ENCODE measurements around the gene CLTC.
"Not testable (repeated sequence)": the region's sequence is repeated elsewhere in the genome, so short reads cannot be mapped to it uniquely, and the experiment has no call there.

Gene CLTC

DNA sequence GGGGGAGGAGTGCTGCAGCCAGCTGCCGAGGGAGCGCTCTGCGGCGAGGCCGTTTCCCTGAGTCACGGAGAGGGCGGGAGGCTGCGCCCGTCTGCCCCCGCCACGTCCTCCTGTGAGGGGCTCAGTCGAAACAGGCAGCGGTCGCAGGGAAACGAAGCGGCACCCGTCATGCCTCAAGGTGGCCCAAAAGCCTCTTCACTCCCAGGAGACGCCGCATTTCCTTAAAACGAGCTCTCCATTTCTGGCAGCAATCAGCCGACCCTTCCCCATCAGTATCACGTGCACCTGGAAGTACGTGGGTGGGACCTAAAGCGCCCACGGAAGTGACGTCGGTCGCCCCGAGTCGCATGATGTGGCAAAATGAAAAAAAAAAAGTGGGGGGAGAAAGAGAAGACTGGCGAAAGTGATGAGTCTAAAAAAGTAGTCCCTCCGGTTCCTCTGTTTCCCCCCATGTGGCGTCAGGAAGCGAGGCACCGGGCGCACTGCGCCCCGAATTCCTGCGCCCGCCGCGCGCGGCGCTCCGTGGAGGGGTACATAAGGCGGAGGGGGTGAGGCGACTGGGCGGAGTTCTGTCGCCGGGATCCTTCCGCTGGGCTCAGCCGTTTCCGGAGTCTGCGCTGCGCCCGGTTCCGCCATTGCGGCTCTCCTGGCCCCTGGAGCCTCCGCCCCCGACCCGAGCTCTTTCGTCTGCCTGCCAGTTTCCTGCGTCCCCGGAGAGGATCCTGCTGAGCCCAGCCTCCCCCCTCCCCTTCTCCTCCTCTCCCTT, at the start of gene CLTC:
TSS of gene CLTC (plus strand) at position 598 of the 766 bp plus-strand sequence. CDS start 237 bp downstream, outside the sequence.
- Histone ChIP-seq H2AFZ (ENCODE audit: low read depth, low read length) (peak within 1 kb of the TSS; percentile 86), H3K9me3 (ENCODE audit: insufficient read depth, low read length, severe bottlenecking) (no peaks in the 10 kb centered on the region), H3K27me3 (ENCODE audit: insufficient read depth, low read length, poor library complexity) (no peaks in the 10 kb centered on the region), H3K27ac (ENCODE audit: low read length) (peak within 1 kb of the TSS; percentile 98), H3K36me3 (ENCODE audit: insufficient read depth, low read length) (peaks cover 14% of the 10 kb centered on the region), H3K79me2 (ENCODE audit: insufficient read depth, low read length) (peaks cover 68% of the 10 kb centered on the region), H3K4me3 (ENCODE audit: low read depth in 1 of 2, low read length in 2 of 2) (peak within 1 kb of the TSS; percentile 70 to 79), H3K4me1 (ENCODE audit: insufficient read depth, low read length) (peaks cover 48% of the 10 kb centered on the region), H3K4me2 (ENCODE audit: insufficient read depth, low read length) (peak within 1 kb of the TSS; percentile 91), H3K9ac (ENCODE audit: low read depth, low read length) (peak within 1 kb of the TSS; percentile 81), H4K20me1 (ENCODE audit: insufficient read depth, low read length) (peaks cover 39% of the 10 kb centered on the region)
- ATAC-seq (ENCODE audit: insufficient read depth, low read depth) (peak; percentile 88), DNase-seq (peak; percentile 92)
- TF ChIP-seq, protein P1, sequence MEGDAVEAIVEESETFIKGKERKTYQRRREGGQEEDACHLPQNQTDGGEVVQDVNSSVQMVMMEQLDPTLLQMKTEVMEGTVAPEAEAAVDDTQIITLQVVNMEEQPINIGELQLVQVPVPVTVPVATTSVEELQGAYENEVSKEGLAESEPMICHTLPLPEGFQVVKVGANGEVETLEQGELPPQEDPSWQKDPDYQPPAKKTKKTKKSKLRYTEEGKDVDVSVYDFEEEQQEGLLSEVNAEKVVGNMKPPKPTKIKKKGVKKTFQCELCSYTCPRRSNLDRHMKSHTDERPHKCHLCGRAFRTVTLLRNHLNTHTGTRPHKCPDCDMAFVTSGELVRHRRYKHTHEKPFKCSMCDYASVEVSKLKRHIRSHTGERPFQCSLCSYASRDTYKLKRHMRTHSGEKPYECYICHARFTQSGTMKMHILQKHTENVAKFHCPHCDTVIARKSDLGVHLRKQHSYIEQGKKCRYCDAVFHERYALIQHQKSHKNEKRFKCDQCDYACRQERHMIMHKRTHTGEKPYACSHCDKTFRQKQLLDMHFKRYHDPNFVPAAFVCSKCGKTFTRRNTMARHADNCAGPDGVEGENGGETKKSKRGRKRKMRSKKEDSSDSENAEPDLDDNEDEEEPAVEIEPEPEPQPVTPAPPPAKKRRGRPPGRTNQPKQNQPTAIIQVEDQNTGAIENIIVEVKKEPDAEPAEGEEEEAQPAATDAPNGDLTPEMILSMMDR (IDR thresholded peaks at IDR 0.05; ENCODE audit: borderline replicate concordance, extremely low read depth, low read length, poor library complexity, severe bottlenecking) = no peak
- TF ChIP-seq EZH2 (IDR thresholded peaks at IDR 0.05; ENCODE audit: borderline replicate concordance, low read depth, low read length, severe bottlenecking) = no peak

GRCh38 chr17:59572301-59572924, 47.3 kb upstream of the CLTC start:
- Histone ChIP-seq H3K36me3 (ENCODE audit: insufficient read depth, low read length) (peaks cover 22% of the 10 kb centered on the region), H3K79me2 (ENCODE audit: insufficient read depth, low read length) (peaks cover 5% of the 10 kb centered on the region), H3K4me1 (ENCODE audit: insufficient read depth, low read length) (peaks cover 4% of the 10 kb centered on the region; the same call in 1 of the 2 replicates), H3K27ac (ENCODE audit: low read length) (no peak overlapping the region), H4K20me1 (ENCODE audit: insufficient read depth, low read length) (no peaks in the 10 kb centered on the region), H3K9ac (ENCODE audit: low read depth, low read length) (no peak overlapping the region), H3K4me2 (ENCODE audit: insufficient read depth, low read length) (no peak overlapping the region), H3K27me3 (ENCODE audit: insufficient read depth, low read length, poor library complexity) (no peaks in the 10 kb centered on the region), H2AFZ (ENCODE audit: low read depth, low read length) (no peak overlapping the region), H3K4me3 (ENCODE audit: low read depth in 1 of 2, low read length in 2 of 2) (no peak overlapping the region), H3K9me3 (ENCODE audit: insufficient read depth, low read length, severe bottlenecking) (no peaks in the 10 kb centered on the region)
- TF ChIP-seq, protein P1 (IDR thresholded peaks at IDR 0.05; ENCODE audit: borderline replicate concordance, extremely low read depth, low read length, poor library complexity, severe bottlenecking) = no peak
- TF ChIP-seq EZH2 (IDR thresholded peaks at IDR 0.05; ENCODE audit: borderline replicate concordance, low read depth, low read length, severe bottlenecking) = no peak
- DNase-seq = no peak
- no peak for ATAC-seq (ENCODE audit: insufficient read depth, low read depth)

DNA sequence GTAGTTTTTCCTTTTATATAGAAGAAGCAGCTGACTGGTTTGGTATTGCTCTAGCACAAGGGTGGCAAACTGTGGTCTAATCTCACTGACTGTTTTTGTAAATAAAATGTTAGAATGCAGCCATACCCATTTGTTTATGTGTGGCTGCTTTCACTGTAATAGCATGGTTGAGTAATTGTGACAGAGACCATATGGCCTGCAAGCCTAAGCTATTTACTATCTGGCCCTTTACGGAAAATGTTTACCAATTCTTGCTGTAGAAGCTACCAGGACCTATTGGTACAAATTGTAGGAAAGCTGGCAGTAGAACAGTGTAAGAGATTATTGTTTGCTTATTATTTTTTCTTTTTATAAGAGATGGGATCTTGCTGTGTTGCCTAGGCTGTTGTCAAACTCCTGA, 35.5 kb upstream of the CLTC start:
- H3K27me3 ChIP-seq (ENCODE audit: insufficient read depth, low read length, poor library complexity); H3K9ac ChIP-seq (ENCODE audit: low read depth, low read length); H3K4me2 ChIP-seq (ENCODE audit: insufficient read depth, low read length); H4K20me1 ChIP-seq (ENCODE audit: insufficient read depth, low read length); H3K4me3 ChIP-seq (ENCODE audit: low read depth in 1 of 2, low read length in 2 of 2); H3K27ac ChIP-seq (ENCODE audit: low read length); DNase-seq; ATAC-seq (ENCODE audit: insufficient read depth, low read depth); H3K4me1 ChIP-seq (ENCODE audit: insufficient read depth, low read length); H3K9me3 ChIP-seq (ENCODE audit: insufficient read depth, low read length, severe bottlenecking); H3K36me3 ChIP-seq (ENCODE audit: insufficient read depth, low read length); H3K79me2 ChIP-seq (ENCODE audit: insufficient read depth, low read length); H2AFZ ChIP-seq (ENCODE audit: low read depth, low read length): not testable (repeated sequence)

DNA sequence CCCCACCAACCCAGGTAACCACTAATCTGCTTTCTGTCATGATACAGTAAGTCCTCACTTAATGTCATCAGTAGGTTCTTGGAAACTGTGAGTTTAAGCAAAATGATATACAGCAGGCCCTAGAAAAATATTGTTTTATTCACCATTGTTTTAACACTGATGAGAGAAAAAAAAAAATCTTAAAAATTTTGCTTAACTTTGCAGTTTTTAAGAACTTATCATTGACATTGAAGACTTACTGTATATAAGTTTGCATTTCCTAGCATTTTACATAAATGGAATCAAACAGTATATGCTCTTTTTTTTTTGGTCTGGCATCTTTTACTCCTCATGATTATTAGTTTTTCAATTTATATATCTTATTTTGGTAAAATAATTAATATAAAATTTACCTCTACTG, 19.5 kb upstream of the CLTC start:
- ATAC-seq (ENCODE audit: insufficient read depth, low read depth) = no peak
- H3K4me1 ChIP-seq (ENCODE audit: insufficient read depth, low read length) = no peaks in the 10 kb centered on the region
- H2AFZ ChIP-seq (ENCODE audit: low read depth, low read length) = no peak overlapping the region
- no peaks in the 10 kb centered on the region for H4K20me1 ChIP-seq (ENCODE audit: insufficient read depth, low read length)
- H3K4me3 ChIP-seq (ENCODE audit: low read depth in 1 of 2, low read length in 2 of 2) = no peak overlapping the region
- DNase-seq = no peak
- no peaks in the 10 kb centered on the region for H3K9me3 ChIP-seq (ENCODE audit: insufficient read depth, low read length, severe bottlenecking)
- H3K79me2 ChIP-seq (ENCODE audit: insufficient read depth, low read length) = no peaks in the 10 kb centered on the region
- H3K27me3 ChIP-seq (ENCODE audit: insufficient read depth, low read length, poor library complexity) = no peaks in the 10 kb centered on the region
- no peak overlapping the region for H3K27ac ChIP-seq (ENCODE audit: low read length)
- H3K4me2 ChIP-seq (ENCODE audit: insufficient read depth, low read length) = no peak overlapping the region
- no peak overlapping the region for H3K9ac ChIP-seq (ENCODE audit: low read depth, low read length)
- H3K36me3 ChIP-seq (ENCODE audit: insufficient read depth, low read length) = peaks cover 42% of the 10 kb centered on the region
- TF ChIP-seq EZH2 (IDR thresholded peaks at IDR 0.05; ENCODE audit: borderline replicate concordance, low read depth, low read length, severe bottlenecking) = no peak
- TF ChIP-seq, protein P1 (IDR thresholded peaks at IDR 0.05; ENCODE audit: borderline replicate concordance, extremely low read depth, low read length, poor library complexity, severe bottlenecking) = no peak

Data from DND-41 (cell line).